Esophagus squamous epithelium (tissue), 5 donors: ENCODE measurements around the gene ATP8A2. TPM values are rescaled to one million over a fixed set of nuclear protein-coding genes. Genes with fewer than 3 reads are reported as not detected.

ENCODE experiments used
- DNase-seq: peaks from one replicate; lab custom pipeline; 2025; lab: John Stamatoyannopoulos, UW
- H3K27ac ChIP-seq, 4 donors: fragments of 200-600 bp; sonication (generic); one replicate each; pipeline ENCODE4 v1.5.1; 2016 to 2019; ENCODE audit warnings: mild to moderate bottlenecking in 1 of 4
- H3K27me3 ChIP-seq, 4 donors: fragments of 200-600 bp; sonication (generic); 1 replicate in 3 of 4; 2 replicates in 1 of 4; pipeline versions ENCODE4 v1.5.1 to v1.6.0; 2017 to 2021; ENCODE audit warnings: antibody characterized with exemption in 1 of 4
- H3K36me3 ChIP-seq, 3 donors: fragments of 200-600 bp; sonication (generic); one replicate each; pipeline ENCODE4 v1.5.1; 2016 to 2019
- H3K4me1 ChIP-seq, 3 donors: fragments of 200-600 bp; sonication (generic); one replicate each; pipeline ENCODE4 v1.5.1; 2017 to 2019
- H3K4me3 ChIP-seq, 4 donors: fragments of 200-600 bp; sonication (generic); 1 replicate in 3 of 4; 2 replicates in 1 of 4; pipeline ENCODE4 v1.5.1; 2016 to 2019; ENCODE audit warnings: mild to moderate bottlenecking in 2 of 4, moderate library complexity in 1 of 4
- H3K9me3 ChIP-seq, 3 donors: fragments of 200-600 bp; sonication (generic); one replicate each; pipeline ENCODE4 v1.5.1; 2016 to 2019
- CTCF ChIP-seq, 6 experiments: fragments of 450-650 bp in 4 of 6; fragments of 200-600 bp in 2 of 6; sonication (generic) in 2 of 6; IDR thresholded peaks; one replicate each; pipeline ENCODE4 v1.5.1; 2016 to 2019; ENCODE audit warnings: antibody characterized with exemption in 6 of 6, mild to moderate bottlenecking in 4 of 6, moderate library complexity in 4 of 6
- POLR2A ChIP-seq, 4 donors: fragments of 450-650 bp; IDR thresholded peaks; one replicate each; pipeline ENCODE4 v1.6.1; 2017; ENCODE audit warnings: antibody characterized with exemption in 4 of 4, mild to moderate bottlenecking in 4 of 4, moderate library complexity in 3 of 4
- WGBS, 2 donors: methylation state at CpG; one replicate each; pipeline ENCODE4 v1.1.5; 2018; 5-methylcytosine and 5-hydroxymethylcytosine counted together
- intact Hi-C: fragments of 100-400 bp; cut with DNase I; formaldehyde crosslinking; loops from one replicate; pipeline ENCODE4 v1.15.0; 2022
- total RNA-seq, 4 donors: library from RNA; depleted of rRNA; stranded (reverse); fragments of >200 nt; gene quantifications; one replicate each; pipeline ENCODE4 v1.1.0, GENCODE V29; 2016
- donor health status: DM: yes; HTN: yes; CAD: no.

The ATP8A2 gene
- total RNA-seq, 4 donors from 2014 or later = not detected

- Histone ChIP-seq H3K9me3 (no peaks in the 10 kb centered on the region), H3K4me1 (no peaks in the 10 kb centered on the region), H3K4me3 (no peak overlapping the region), H3K27ac (no peak overlapping the region), H3K27me3 (no peaks in the 10 kb centered on the region), H3K36me3 (no peaks in the 10 kb centered on the region)
- WGBS, 2 donors = 86 to 89% methylated on average over 4 to 6 of the region's 8 CpGs
- no peak for TF ChIP-seq CTCF (IDR thresholded peaks at IDR 0.05)
- TF ChIP-seq POLR2A (IDR thresholded peaks at IDR 0.05) = no peak
- intact Hi-C loops = no loop called here
- no peak for DNase-seq
Observed at GRCh38 chr13:25987987-25988386, 616.2 kb downstream of the ATP8A2 start.

GRCh38 chr13:25988661-25989060, 616.9 kb downstream of the ATP8A2 start:
- intact Hi-C loops = no loop called here
- Histone ChIP-seq H3K27ac (no peak overlapping the region), H3K9me3 (no peaks in the 10 kb centered on the region), H3K36me3 (no peaks in the 10 kb centered on the region), H3K27me3 (no peaks in the 10 kb centered on the region), H3K4me1 (no peaks in the 10 kb centered on the region), H3K4me3 (no peak overlapping the region)
- 10 to 27% methylated on average over 3 of the region's 3 CpGs for WGBS, 2 donors
- DNase-seq = no peak
- no peak for TF ChIP-seq POLR2A (IDR thresholded peaks at IDR 0.05)
- TF ChIP-seq CTCF (IDR thresholded peaks at IDR 0.05) = no peak

GRCh38 chr13:25990801-25991200, 619.0 kb downstream of the ATP8A2 start:
- intact Hi-C loops = no loop called here
- TF ChIP-seq POLR2A (IDR thresholded peaks at IDR 0.05) (no peak), CTCF (IDR thresholded peaks at IDR 0.05) (no peak)
- no peak overlapping the region for H3K4me3 ChIP-seq
- no peaks in the 10 kb centered on the region for H3K36me3 ChIP-seq
- H3K4me1 ChIP-seq = no peaks in the 10 kb centered on the region
- H3K27me3 ChIP-seq = no peaks in the 10 kb centered on the region
- H3K9me3 ChIP-seq = peaks cover 0 to 6% (median 0%) of the 10 kb centered on the region in 3 donors
- no peak overlapping the region for H3K27ac ChIP-seq
- DNase-seq = no peak
- 46 to 56% methylated on average over 7 to 9 of the region's 10 CpGs for WGBS, 2 donors

- no peak overlapping the region for H3K4me3 ChIP-seq
- 25 to 44% methylated on average over 1 of the region's 1 CpG for WGBS, 2 donors
- intact Hi-C loops = no loop called here
Observed at GRCh38 chr13:25992076-25992475, 620.3 kb downstream of the ATP8A2 start.

More at GRCh38 chr13:25992076-25992475, 620.3 kb downstream of the ATP8A2 start:
- Histone ChIP-seq H3K27me3 (no peaks in the 10 kb centered on the region), H3K4me1 (no peaks in the 10 kb centered on the region), H3K9me3 (peaks cover 0 to 6% (median 0%) of the 10 kb centered on the region in 3 donors), H3K36me3 (no peaks in the 10 kb centered on the region), H3K27ac (no peak overlapping the region)
- TF ChIP-seq POLR2A (IDR thresholded peaks at IDR 0.05) (no peak), CTCF (IDR thresholded peaks at IDR 0.05) (no peak)
- no peak for DNase-seq
